Memory B cell (primary cell): ENCODE measurements around the gene WDR7.

Experiments used
- ATAC-seq: fragments of 150-1000 bp; cut with Tn5 transposase; 2 replicates; pipeline ENCODE4 v1.10.0; 2021; ENCODE audit warnings: low read depth, mild to moderate bottlenecking, moderate library complexity
- DNase-seq, 2 donors: peaks; one replicate each; pipeline ENCODE4 v3.0.0; 2022; ENCODE audit warnings: low spot score in 2 of 2
- H3K27ac Mint-ChIP-seq: one replicate; pipeline ENCODE4 v1.8.0; 2022; ENCODE audit warnings: mild to moderate bottlenecking, moderate library complexity, mixed read lengths
- H3K27me3 Mint-ChIP-seq: one replicate; pipeline ENCODE4 v1.8.0; 2022; ENCODE audit warnings: mixed read lengths
- H3K36me3 Mint-ChIP-seq: one replicate; pipeline ENCODE4 v1.8.0; 2022; ENCODE audit warnings: mild to moderate bottlenecking, mixed read lengths
- H3K4me1 Mint-ChIP-seq: one replicate; pipeline ENCODE4 v1.8.0; 2022; ENCODE audit warnings: mixed read lengths
- H3K4me3 Mint-ChIP-seq: one replicate; pipeline ENCODE4 v1.8.0; 2022; ENCODE audit warnings: mild to moderate bottlenecking, moderate library complexity, mixed read lengths
- H3K9me3 Mint-ChIP-seq: one replicate; pipeline ENCODE4 v1.8.0; 2022; ENCODE audit warnings: mixed read lengths

WDR7 gene

GRCh38 chr18:56650944-56651770 lies at the start of gene WDR7:
WDR7 (plus strand) TSS chr18:56651359; CDS start chr18:56672516, 21,157 bp downstream.
- ATAC-seq: peak; percentile 93
- Mint-ChIP-seq H3K4me1 (peaks cover 30% of the 10 kb centered on the region), H3K9me3 (peaks cover 3% of the 10 kb centered on the region), H3K27ac (peak within 1 kb of the TSS; percentile 88), H3K27me3 (no peaks in the 10 kb centered on the region), H3K36me3 (peaks cover 3% of the 10 kb centered on the region), H3K4me3 (peak within 1 kb of the TSS; percentile 95)
- DNase-seq: peak; percentile 83 to 93

DNA sequence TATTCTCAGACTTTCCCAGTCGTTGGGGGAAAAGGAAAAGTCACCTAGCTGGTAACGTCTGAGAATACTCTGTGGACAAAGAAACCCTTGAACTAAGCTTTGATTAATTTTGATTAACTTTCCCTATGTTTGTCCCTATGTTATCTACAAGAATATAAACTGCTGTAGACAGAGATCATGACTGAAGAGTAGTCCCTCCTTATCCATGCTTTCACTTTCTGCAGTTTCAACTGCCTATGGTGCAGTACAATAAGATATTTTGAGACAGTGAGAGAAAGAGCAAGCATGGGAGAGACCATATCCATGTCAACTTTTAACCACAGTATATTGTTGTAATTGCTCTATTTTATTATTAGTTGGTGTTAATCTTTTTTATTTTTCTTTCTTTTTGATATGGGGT lies 44.5 kb upstream of the WDR7 start:
- no peak overlapping the region for H3K4me3 Mint-ChIP-seq
- ATAC-seq: no peak
- H3K4me1 Mint-ChIP-seq: peaks cover 2% of the 10 kb centered on the region
- DNase-seq: no peak
- H3K27me3 Mint-ChIP-seq: no peaks in the 10 kb centered on the region
- no peak overlapping the region for H3K27ac Mint-ChIP-seq
- H3K36me3 Mint-ChIP-seq: peaks cover 30% of the 10 kb centered on the region
- H3K9me3 Mint-ChIP-seq: no peaks in the 10 kb centered on the region

- no peaks in the 10 kb centered on the region for H3K27me3 Mint-ChIP-seq
- H3K27ac Mint-ChIP-seq: peak overlapping the region; percentile 65
- peaks cover 37% of the 10 kb centered on the region for H3K36me3 Mint-ChIP-seq
- no peak overlapping the region for H3K4me3 Mint-ChIP-seq
- peaks cover 6% of the 10 kb centered on the region for H3K4me1 Mint-ChIP-seq
- no peaks in the 10 kb centered on the region for H3K9me3 Mint-ChIP-seq
- DNase-seq (no peak), ATAC-seq (no peak)
Measured at GRCh38 chr18:56615738-56616520, 35.2 kb upstream of the WDR7 start.

DNA sequence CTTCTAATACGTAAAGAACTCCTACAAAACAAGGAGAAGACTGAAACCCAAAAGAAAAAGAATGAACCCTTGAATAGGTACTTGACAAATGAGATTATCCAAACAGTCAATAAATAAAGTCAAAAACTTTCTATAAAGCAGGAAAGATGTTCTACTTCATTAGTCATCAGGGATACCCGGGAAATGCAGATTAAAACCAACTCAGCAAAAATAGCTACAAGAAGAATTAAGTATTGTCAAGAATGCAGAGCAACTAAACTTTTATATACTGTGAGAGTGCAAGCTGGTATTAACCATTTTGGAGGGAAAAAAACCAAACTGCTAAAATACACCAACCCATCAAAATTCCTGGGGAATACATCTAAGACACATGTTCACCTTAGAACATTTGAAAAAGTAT lies 23.2 kb upstream of the WDR7 start:
- no peak overlapping the region for H3K4me3 Mint-ChIP-seq
- no peaks in the 10 kb centered on the region for H3K9me3 Mint-ChIP-seq
- H3K4me1 Mint-ChIP-seq: peaks cover 28% of the 10 kb centered on the region
- no peak for ATAC-seq
- peaks cover 6% of the 10 kb centered on the region for H3K36me3 Mint-ChIP-seq
- no peaks in the 10 kb centered on the region for H3K27me3 Mint-ChIP-seq
- no peak for DNase-seq
- H3K27ac Mint-ChIP-seq: no peak overlapping the region

GRCh38 chr18:56632070-56633022 lies 18.8 kb upstream of the WDR7 start:
- Mint-ChIP-seq H3K4me1 (peaks cover 47% of the 10 kb centered on the region), H3K27me3 (no peaks in the 10 kb centered on the region), H3K4me3 (no peak overlapping the region), H3K36me3 (peaks cover 11% of the 10 kb centered on the region), H3K27ac (no peak overlapping the region), H3K9me3 (no peaks in the 10 kb centered on the region)
- ATAC-seq: no peak
- DNase-seq: no peak

- DNase-seq (no peak), ATAC-seq (no peak)
- Mint-ChIP-seq H3K36me3 (peaks cover 9% of the 10 kb centered on the region), H3K4me1 (peaks cover 41% of the 10 kb centered on the region), H3K27me3 (no peaks in the 10 kb centered on the region), H3K4me3 (no peak overlapping the region), H3K27ac (peak overlapping the region; percentile 11), H3K9me3 (peaks cover 1% of the 10 kb centered on the region)
Measured at GRCh38 chr18:56635007-56635406, 16.2 kb upstream of the WDR7 start.

DNA sequence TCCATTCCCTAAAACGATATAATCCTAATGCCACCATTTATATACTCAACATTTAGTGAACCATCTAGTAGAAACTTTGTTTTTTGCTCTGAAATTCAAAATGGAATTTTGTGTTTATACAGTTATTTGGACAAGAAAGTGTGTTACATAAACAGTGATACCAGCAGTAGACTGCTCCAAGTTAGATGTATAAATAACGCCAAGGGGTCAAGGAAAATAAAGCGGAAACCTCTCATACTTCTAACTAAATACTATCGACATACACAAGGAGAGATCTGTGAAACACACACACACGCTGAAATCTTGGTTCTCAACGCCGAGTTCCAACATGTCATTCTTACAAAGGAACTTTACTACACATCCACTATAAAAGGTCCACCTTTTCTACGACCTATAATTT lies 14.0 kb upstream of the WDR7 start:
- peaks cover 9% of the 10 kb centered on the region for H3K36me3 Mint-ChIP-seq
- ATAC-seq: no peak
- no peaks in the 10 kb centered on the region for H3K27me3 Mint-ChIP-seq
- peak overlapping the region; percentile 94 for H3K27ac Mint-ChIP-seq
- peaks cover 1% of the 10 kb centered on the region for H3K9me3 Mint-ChIP-seq
- DNase-seq: no peak
- H3K4me3 Mint-ChIP-seq: peak overlapping the region; percentile 96
- H3K4me1 Mint-ChIP-seq: peaks cover 35% of the 10 kb centered on the region

- ATAC-seq (peak; percentile 1), DNase-seq (no peak)
- Mint-ChIP-seq H3K9me3 (peaks cover 1% of the 10 kb centered on the region), H3K27ac (peak overlapping the region; percentile 94), H3K4me1 (peaks cover 32% of the 10 kb centered on the region), H3K27me3 (no peaks in the 10 kb centered on the region), H3K36me3 (peaks cover 9% of the 10 kb centered on the region), H3K4me3 (peak overlapping the region; percentile 96)
Measured at GRCh38 chr18:56637711-56638231, 13.4 kb upstream of the WDR7 start.

DNA sequence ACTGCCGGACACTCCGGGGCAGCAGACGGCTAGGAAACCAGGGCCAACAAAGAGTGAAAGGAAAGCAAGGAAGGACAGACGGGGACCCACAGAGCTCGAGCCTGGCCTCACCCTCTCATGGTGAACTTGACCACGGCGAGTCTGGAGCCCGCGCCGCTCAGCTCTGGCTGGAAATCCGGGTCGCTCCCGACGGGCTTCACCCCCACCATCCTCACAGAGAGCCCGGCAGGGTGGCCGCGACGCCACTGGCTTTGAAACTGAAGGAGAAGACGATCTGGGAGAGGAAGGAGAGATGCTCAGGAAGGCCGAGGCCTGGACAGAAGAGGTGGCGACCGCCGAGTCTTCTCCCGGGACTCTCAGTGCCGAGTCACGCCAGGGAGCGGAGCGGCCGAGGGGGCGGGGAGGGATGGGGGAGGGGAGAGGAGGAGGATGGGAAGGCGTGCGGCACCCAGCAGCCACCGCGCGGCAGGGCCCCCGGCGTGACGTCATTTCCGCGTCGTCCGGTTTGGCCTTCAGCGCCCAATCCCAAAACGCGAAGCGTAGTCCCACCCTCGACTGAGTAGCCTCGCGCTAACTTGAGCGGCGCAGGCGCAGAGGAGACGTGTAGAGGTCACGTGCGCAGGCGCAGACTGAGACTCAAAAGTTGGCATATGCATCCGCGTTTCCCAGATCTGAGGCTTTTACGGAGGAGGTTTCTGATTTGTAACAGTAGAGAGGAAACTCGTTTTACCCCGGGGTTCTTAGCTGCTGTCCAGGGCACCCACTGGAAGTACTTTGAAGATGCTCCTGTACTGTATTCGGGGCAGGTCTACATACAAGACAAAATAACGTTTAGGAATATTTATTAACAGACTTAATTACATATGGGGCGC lies 12.7 kb upstream of the WDR7 start, which contains the start of gene TXNL1:
TSS of gene TXNL1 (minus strand) at position 361 of the 872 bp plus-strand sequence. CDS start at position 209, 152 bp downstream.
- Mint-ChIP-seq H3K9me3 (peaks cover 1% of the 10 kb centered on the region), H3K27ac (peak within 1 kb of the TSS; percentile 94), H3K4me1 (peaks cover 32% of the 10 kb centered on the region), H3K27me3 (no peaks in the 10 kb centered on the region), H3K4me3 (peak within 1 kb of the TSS; percentile 96), H3K36me3 (peaks cover 9% of the 10 kb centered on the region)
- DNase-seq (peak; percentile 96 to 98), ATAC-seq (peak; percentile 96)

DNA sequence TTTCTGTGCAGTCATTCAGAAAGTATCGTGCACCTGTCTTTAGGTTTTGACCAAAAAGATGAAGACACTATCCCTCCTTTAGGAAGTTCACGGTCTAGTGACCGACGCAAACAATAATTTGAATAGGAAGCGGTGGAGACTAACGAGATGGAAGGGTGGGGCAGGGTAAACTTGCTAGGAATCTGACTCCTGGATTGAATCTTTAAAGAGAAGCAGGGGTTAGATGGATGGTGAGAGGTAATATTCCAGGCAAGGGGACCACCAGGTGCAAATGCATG lies 12.1 kb upstream of the WDR7 start:
- H3K9me3 Mint-ChIP-seq: peaks cover 1% of the 10 kb centered on the region
- H3K4me1 Mint-ChIP-seq: peaks cover 30% of the 10 kb centered on the region
- H3K4me3 Mint-ChIP-seq: peak overlapping the region; percentile 96
- peaks cover 7% of the 10 kb centered on the region for H3K36me3 Mint-ChIP-seq
- H3K27me3 Mint-ChIP-seq: no peaks in the 10 kb centered on the region
- H3K27ac Mint-ChIP-seq: peak overlapping the region; percentile 94
- no peak for DNase-seq
- ATAC-seq: peak; percentile 5

GRCh38 chr18:56639571-56639970 lies 11.6 kb upstream of the WDR7 start:
- ATAC-seq: no peak
- Mint-ChIP-seq H3K27ac (peak overlapping the region; percentile 94), H3K36me3 (peaks cover 4% of the 10 kb centered on the region), H3K4me3 (no peak overlapping the region), H3K9me3 (peaks cover 1% of the 10 kb centered on the region), H3K27me3 (no peaks in the 10 kb centered on the region), H3K4me1 (peaks cover 27% of the 10 kb centered on the region)
- DNase-seq: no peak

DNA sequence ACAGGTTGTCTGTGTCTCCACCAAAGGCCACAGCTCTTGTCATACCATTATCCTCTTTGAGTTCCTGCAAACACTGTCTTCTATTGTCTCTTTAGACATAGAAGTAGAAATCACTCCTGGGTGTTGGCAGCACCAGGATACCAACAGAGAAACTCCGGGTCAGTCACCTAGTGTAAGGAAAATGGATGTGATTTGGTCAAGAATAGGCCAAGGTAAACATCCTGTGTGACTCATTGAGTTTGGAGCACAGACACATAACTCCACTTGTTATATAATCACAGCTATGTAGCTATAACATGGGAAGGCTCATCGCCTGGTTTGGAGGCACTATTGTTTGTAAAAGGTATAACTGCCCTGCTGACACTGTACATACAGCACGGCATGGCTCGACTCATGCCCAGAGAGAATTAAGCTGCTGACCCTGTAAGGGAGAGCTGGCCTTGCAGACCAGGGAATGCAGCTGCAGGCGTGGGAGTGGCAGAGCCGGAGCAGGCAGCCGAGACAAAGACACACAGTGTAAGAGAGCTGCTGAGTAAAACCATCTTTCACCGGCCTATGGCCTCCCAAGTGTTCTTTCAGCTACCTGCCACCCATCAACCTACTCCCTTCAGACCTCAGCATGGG lies 9.3 kb upstream of the WDR7 start:
- peaks cover 1% of the 10 kb centered on the region for H3K9me3 Mint-ChIP-seq
- H3K27me3 Mint-ChIP-seq: no peaks in the 10 kb centered on the region
- H3K36me3 Mint-ChIP-seq: peaks cover 1% of the 10 kb centered on the region

More for the DNA sequence above, 9.3 kb upstream of the WDR7 start:
- ATAC-seq (no peak), DNase-seq (no peak)
- no peak overlapping the region for H3K27ac Mint-ChIP-seq
- H3K4me3 Mint-ChIP-seq: no peak overlapping the region
- peaks cover 15% of the 10 kb centered on the region for H3K4me1 Mint-ChIP-seq
